ENCODE measurements around the gene CALM1.
A peak's percentile ranks its signal among the peaks of the same experiment; 100 is the strongest.

CALM1 gene

GRCh38 chr14:90381011-90381786 is 15.6 kb upstream of the CALM1 start:
- TF ChIP-seq SIN3A (IDR thresholded peaks at IDR 0.05; ENCODE audit: borderline replicate concordance, insufficient read depth, low read length) (no peak), FOXP2 (optimal IDR thresholded peaks at IDR 0.05; ENCODE audit: borderline replicate concordance, extremely low read depth, extremely low read length, insufficient read depth) (no peak), REST (IDR thresholded peaks at IDR 0.05; ENCODE audit: insufficient read depth in 1 of 2, low read depth in 2 of 2, low read length in 2 of 2) (no peak), POLR2AphosphoS5 (IDR thresholded peaks at IDR 0.05; ENCODE audit: low read depth, low read length) (no peak), TAF1 (IDR thresholded peaks at IDR 0.05; ENCODE audit: borderline replicate concordance, insufficient read depth, low read length) (no peak)

DNA sequence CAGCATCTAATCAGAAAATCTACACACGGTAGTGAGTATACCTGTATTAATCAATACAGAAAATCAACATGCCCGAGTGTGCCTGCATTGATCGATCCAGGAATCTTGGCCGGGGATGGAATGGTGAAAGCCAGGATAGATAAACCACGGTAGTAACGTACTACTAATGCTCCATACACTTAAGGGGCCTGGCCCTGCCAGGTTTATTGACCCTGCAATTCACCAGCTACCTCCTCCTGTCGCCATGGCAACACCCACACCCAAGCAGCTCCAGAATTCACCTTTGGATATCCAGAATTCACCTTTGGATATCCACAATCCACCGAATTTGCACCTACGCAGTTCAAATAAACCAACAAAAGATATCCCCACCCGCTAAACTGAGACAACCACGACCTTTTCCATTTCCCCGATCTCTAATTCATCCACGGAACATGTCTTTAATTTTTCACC is 14.8 kb upstream of the CALM1 start:
- TF ChIP-seq POLR2AphosphoS5 (IDR thresholded peaks at IDR 0.05; ENCODE audit: low read depth, low read length) (no peak), FOXP2 (optimal IDR thresholded peaks at IDR 0.05; ENCODE audit: borderline replicate concordance, extremely low read depth, extremely low read length, insufficient read depth) (no peak), TAF1 (IDR thresholded peaks at IDR 0.05; ENCODE audit: borderline replicate concordance, insufficient read depth, low read length) (no peak), REST (IDR thresholded peaks at IDR 0.05; ENCODE audit: insufficient read depth in 1 of 2, low read depth in 2 of 2, low read length in 2 of 2) (no peak), SIN3A (IDR thresholded peaks at IDR 0.05; ENCODE audit: borderline replicate concordance, insufficient read depth, low read length) (no peak)

DNA sequence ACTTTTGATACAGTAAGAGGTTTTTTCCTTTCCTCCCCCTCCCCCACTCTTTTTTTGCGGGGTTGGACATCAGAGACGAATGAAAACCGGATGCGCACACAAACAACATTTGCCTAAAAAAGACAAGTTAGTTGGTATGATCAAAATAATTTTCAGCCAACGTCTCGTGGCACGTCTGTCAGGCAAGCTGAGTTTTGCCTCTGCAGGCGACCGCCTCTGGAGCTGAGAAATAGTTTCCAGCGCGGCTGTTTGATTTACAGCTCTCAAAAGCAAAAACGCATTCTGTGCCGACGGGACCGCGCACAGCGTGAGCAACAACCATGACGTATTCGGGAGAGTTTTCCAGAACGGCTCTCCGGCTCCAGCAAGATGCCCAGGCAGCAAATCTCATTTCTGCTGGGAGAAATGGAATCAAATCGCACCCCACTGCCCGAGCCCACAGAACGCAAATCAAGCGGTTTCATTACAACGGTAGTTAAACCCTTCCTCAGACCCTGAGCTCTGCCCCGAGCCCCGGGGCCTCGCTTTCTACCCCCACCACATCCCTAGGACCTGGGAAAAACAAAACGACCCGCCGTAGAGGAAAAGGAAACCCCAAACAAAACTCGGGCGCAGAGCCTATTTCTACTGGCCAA is 14.2 kb upstream of the CALM1 start:
- TF ChIP-seq SIN3A (IDR thresholded peaks at IDR 0.05; ENCODE audit: borderline replicate concordance, insufficient read depth, low read length): no peak
- no peak for TF ChIP-seq REST (IDR thresholded peaks at IDR 0.05; ENCODE audit: insufficient read depth in 1 of 2, low read depth in 2 of 2, low read length in 2 of 2)
- no peak; the same call in 1 of the 2 replicates for TF ChIP-seq POLR2AphosphoS5 (IDR thresholded peaks at IDR 0.05; ENCODE audit: low read depth, low read length)
- TF ChIP-seq FOXP2 (optimal IDR thresholded peaks at IDR 0.05; ENCODE audit: borderline replicate concordance, extremely low read depth, extremely low read length, insufficient read depth): no peak
- TF ChIP-seq TAF1 (IDR thresholded peaks at IDR 0.05; ENCODE audit: borderline replicate concordance, insufficient read depth, low read length): no peak

DNA sequence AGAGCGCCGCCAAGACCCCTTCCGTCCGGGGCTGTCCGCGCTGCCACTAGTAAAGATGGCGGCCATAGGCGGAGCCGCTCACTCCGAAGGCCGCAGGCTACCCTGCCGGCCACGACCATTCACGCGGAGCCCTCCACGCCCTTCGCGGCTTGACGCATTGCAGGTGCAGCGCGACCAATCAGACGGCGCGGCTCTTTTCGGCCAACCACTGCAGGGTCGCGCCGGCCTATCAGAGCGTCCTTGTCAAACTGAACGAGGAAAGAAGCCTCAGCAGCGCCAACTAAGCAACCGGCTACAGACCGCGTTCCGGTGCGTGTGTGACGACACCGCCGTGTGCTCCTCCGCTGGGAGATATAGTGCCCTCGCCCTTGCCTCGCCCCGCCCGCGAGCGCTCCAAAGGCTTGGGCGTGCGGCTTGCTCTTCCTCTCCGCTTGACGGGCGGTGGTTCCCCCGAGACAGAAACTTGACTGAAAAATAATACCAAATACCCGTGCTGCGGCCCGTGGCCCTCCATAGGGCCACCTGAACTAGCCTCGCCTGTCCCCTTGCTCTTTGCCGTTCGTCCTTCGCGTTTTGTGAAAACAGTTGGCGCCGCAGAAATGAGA is 13.6 kb upstream of the CALM1 start:
- TF ChIP-seq TAF1 (IDR thresholded peaks at IDR 0.05; ENCODE audit: borderline replicate concordance, insufficient read depth, low read length) (peak; percentile 67), POLR2AphosphoS5 (IDR thresholded peaks at IDR 0.05; ENCODE audit: low read depth, low read length) (peak; percentile 77), REST (IDR thresholded peaks at IDR 0.05; ENCODE audit: insufficient read depth in 1 of 2, low read depth in 2 of 2, low read length in 2 of 2) (no peak), FOXP2 (optimal IDR thresholded peaks at IDR 0.05; ENCODE audit: borderline replicate concordance, extremely low read depth, extremely low read length, insufficient read depth) (peak; percentile 61)
